ENCODE measurements around the gene IDH1. TPM values are rescaled to one million over a fixed set of nuclear protein-coding genes. Genes with fewer than 3 reads are reported as not detected.

IDH1 gene
- total RNA-seq, 2 donors from 2014 or later: 28.7 to 50.6 TPM

DNA sequence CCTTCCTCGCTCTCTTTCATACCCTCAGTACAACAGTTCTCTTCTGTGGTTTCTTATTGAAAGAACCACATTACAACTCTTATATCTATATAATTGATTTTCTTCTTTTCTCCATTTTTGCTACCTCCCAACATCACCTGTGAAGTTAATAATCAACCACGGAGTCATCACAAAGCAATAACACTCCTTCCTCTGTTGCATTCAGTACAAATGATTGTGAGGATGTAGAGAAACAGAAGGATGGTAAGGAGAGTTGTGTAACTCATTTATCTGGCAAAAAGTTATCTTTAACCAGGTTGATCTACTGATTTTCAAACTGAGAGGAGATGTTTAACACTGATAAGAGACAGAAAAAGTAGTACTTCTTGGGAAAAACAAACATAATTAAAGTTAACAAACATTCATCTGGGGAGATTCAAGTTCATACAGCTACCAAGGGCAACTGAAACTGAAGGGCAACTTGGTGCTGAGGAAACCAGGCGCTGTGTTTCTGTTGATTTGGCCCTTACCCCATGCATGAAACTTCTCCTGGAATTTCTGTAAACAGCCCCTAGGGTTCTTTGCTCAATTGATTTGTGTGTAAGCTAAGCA lies 14.2 kb downstream of the IDH1 start:
- Histone ChIP-seq H3K9me3 (no peaks in the 10 kb centered on the region), H3K4me1 (peaks cover 5% of the 10 kb centered on the region), H3K27ac (no peak overlapping the region), H3K27me3 (no peaks in the 10 kb centered on the region), H3K36me3 (replicated peaks in 1 of 2; ENCODE audit: insufficient read depth in 1 of 2, low read depth in 2 of 2) (peaks cover 0 to 17% of the 10 kb centered on the region in 2 donors), H3K4me3 (no peak overlapping the region)
- ATAC-seq (no peak), DNase-seq (no peak)
- intact Hi-C loops (cut with DNase I): no loop called here
- 77 to 81% methylated on average over 3 of the region's 3 CpGs for WGBS, 2 donors
- TF ChIP-seq CTCF (IDR thresholded peaks at IDR 0.05) (no peak), POLR2A (IDR thresholded peaks at IDR 0.05) (no peak)

DNA sequence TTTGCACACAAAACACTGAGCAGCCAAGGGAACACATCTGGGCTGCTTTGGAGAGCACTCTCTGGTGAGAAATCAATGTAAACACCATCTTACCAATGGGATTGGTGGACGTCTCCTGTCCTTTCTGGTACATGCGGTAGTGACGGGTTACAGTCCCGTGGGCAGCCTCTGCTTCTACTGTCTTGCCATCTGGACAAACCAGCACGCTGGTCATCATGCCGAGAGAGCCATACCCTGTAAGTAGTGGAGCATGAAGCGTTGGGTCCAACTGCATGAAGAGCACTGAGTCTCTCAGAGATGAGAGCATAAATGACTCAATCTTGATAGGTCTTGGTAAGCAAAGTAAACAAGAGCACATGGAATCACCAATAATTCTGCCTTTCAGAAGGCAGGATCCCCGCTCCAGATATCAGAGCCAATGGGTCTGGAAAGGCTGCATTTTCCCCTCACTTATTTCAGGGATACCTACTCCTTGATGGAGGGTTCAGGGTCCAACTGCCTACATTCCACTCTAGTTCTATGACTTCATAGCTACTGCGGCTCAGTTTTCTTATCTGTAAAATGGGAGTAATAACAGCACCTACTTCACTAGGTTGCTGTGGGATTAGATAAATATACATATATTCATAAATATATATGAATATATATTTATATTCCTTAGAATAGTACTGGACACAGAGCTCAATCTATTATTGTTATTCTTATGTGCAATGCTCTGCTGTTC lies 14.9 kb downstream of the IDH1 start:
- Histone ChIP-seq H3K36me3 (replicated peaks in 1 of 2; ENCODE audit: insufficient read depth in 1 of 2, low read depth in 2 of 2) (peaks cover 0 to 16% of the 10 kb centered on the region in 2 donors), H3K4me3 (no peak overlapping the region), H3K27me3 (no peaks in the 10 kb centered on the region), H3K9me3 (no peaks in the 10 kb centered on the region), H3K27ac (no peak overlapping the region), H3K4me1 (peaks cover 5% of the 10 kb centered on the region)
- intact Hi-C loops (cut with DNase I): no loop called here
- TF ChIP-seq CTCF (IDR thresholded peaks at IDR 0.05) (no peak), POLR2A (IDR thresholded peaks at IDR 0.05) (no peak)
- WGBS, 2 donors: 94 to 95% methylated on average over 9 of the region's 9 CpGs
- no peak for DNase-seq
- ATAC-seq: no peak

GRCh38 chr2:208235860-208236259 lies 19.0 kb downstream of the IDH1 start:
- 60 to 97% methylated on average over 2 of the region's 2 CpGs for WGBS, 2 donors
- H3K27me3 ChIP-seq: no peaks in the 10 kb centered on the region
- H3K36me3 ChIP-seq (replicated peaks in 1 of 2; ENCODE audit: insufficient read depth in 1 of 2, low read depth in 2 of 2): peaks cover 0 to 15% of the 10 kb centered on the region in 2 donors
- TF ChIP-seq POLR2A (IDR thresholded peaks at IDR 0.05) (no peak), CTCF (IDR thresholded peaks at IDR 0.05) (no peak)
- H3K9me3 ChIP-seq: no peaks in the 10 kb centered on the region
- no peak overlapping the region for H3K27ac ChIP-seq
- ATAC-seq (no peak), DNase-seq (no peak)
- no peaks in the 10 kb centered on the region for H3K4me1 ChIP-seq
- intact Hi-C loops (cut with DNase I): no loop called here
- no peak overlapping the region for H3K4me3 ChIP-seq

- WGBS, 2 donors: 88 to 100% methylated on average over 1 of the region's 1 CpG
- intact Hi-C loops (cut with DNase I): no loop called here
- ATAC-seq: no peak
Observed at GRCh38 chr2:208234786-208235185, 20.1 kb downstream of the IDH1 start.

More at GRCh38 chr2:208234786-208235185, 20.1 kb downstream of the IDH1 start:
- Histone ChIP-seq H3K27me3 (no peaks in the 10 kb centered on the region), H3K4me1 (no peaks in the 10 kb centered on the region), H3K4me3 (no peak overlapping the region), H3K36me3 (replicated peaks in 1 of 2; ENCODE audit: insufficient read depth in 1 of 2, low read depth in 2 of 2) (peaks cover 0 to 13% of the 10 kb centered on the region in 2 donors), H3K27ac (no peak overlapping the region), H3K9me3 (no peaks in the 10 kb centered on the region)
- TF ChIP-seq POLR2A (IDR thresholded peaks at IDR 0.05) (no peak), CTCF (IDR thresholded peaks at IDR 0.05) (no peak)
- DNase-seq: no peak

Data from body of pancreas (tissue), 4 donors.